HEK293 (cell line): ENCODE data around the gene RNU1-1.
"Not testable (repeated sequence)": the region's sequence is repeated elsewhere in the genome, so short reads cannot be mapped to it uniquely, and the experiment has no call there.

Experiments
- CTCF ChIA-PET: fragments of 350-600 bp; formaldehyde crosslinking; extraction: SDS; loops from one replicate; lab custom pipeline; 2021; ENCODE audit warnings: antibody characterized with exemption; lab: Yijun Ruan, JAX
- POLR2A ChIA-PET: fragments of 300-600 bp; formaldehyde crosslinking; extraction: SDS; loops from one replicate; lab custom pipeline; 2020; ENCODE audit warnings: antibody characterized with exemption, inconsistent platforms; lab: Yijun Ruan, JAX
- H3K27ac ChIP-seq: fragments of 200-500 bp; sonication (Bioruptor generic); 2 replicates; pipeline ENCODE4 v1.5.1; 2014; ENCODE audit warnings: low read depth, low read length, control low read depth, inconsistent platforms; ENCODE audit errors: extremely low read depth
- H3K36me3 ChIP-seq, 2 experiments: fragments of 200-500 bp in 1 of 2; sonication (Bioruptor generic) in 1 of 2; 1 replicate in 1 of 2; 2 replicates in 1 of 2; pipeline ENCODE4 v1.5.1; 2014 to 2017; ENCODE audit warnings: inconsistent platforms in 2 of 2, low read length in 2 of 2; ENCODE audit not compliant: control insufficient read depth in 2 of 2, insufficient read depth in 1 of 2
- H3K4me1 ChIP-seq: fragments of 200-500 bp; sonication (Bioruptor generic); 2 replicates; pipeline ENCODE4 v1.5.1; 2014; ENCODE audit warnings: mild to moderate bottlenecking, low read length, inconsistent platforms; ENCODE audit not compliant: control insufficient read depth, insufficient read depth
- H3K4me3 ChIP-seq: 2 replicates; pipeline ENCODE4 v1.5.1; 2011; ENCODE audit warnings: low read depth, mild to moderate bottlenecking, control low read depth, low read length, moderate library complexity
- H3K9me3 ChIP-seq: fragments of 200-500 bp; sonication (Bioruptor generic); 2 replicates; pipeline ENCODE4 v1.5.1; 2014; ENCODE audit warnings: low read depth, low read length, inconsistent platforms; ENCODE audit not compliant: control insufficient read depth, insufficient read depth
- BCL11A ChIP-seq: fragments of 450-650 bp; formaldehyde crosslinking; IDR thresholded peaks from 2 replicates; pipeline ENCODE4 v1.5.1; 2016; ENCODE audit warnings: low read depth, missing biosample characterization, missing genetic modification characterization
- BCL6B ChIP-seq: fragments of 450-650 bp; formaldehyde crosslinking; IDR thresholded peaks from 2 replicates; pipeline ENCODE4 v1.5.1; 2017; ENCODE audit warnings: missing biosample characterization, missing genetic modification characterization
- GLIS2 ChIP-seq: fragments of 450-650 bp; formaldehyde crosslinking; IDR thresholded peaks from 2 replicates; pipeline ENCODE4 v1.5.1; 2016; ENCODE audit warnings: missing biosample characterization, missing genetic modification characterization
- HOXC10 ChIP-seq: sonication (generic); formaldehyde crosslinking; IDR thresholded peaks from 2 replicates; pipeline ENCODE4 v1.8.1; 2023; ENCODE audit warnings: mild to moderate bottlenecking, missing genetic modification reagents
- MYNN ChIP-seq: fragments of 450-650 bp; formaldehyde crosslinking; IDR thresholded peaks from 2 replicates; pipeline ENCODE4 v1.5.1; 2016; ENCODE audit warnings: missing biosample characterization, missing genetic modification characterization, borderline replicate concordance
- PRDM2 ChIP-seq: fragments of 450-650 bp; formaldehyde crosslinking; IDR thresholded peaks from 2 replicates; pipeline ENCODE4 v1.5.1; 2016; ENCODE audit warnings: missing biosample characterization, missing genetic modification characterization, borderline replicate concordance
- PRDM6 ChIP-seq: fragments of 450-650 bp; formaldehyde crosslinking; IDR thresholded peaks from 2 replicates; pipeline ENCODE4 v1.5.1; 2017; ENCODE audit warnings: missing biosample characterization, missing genetic modification characterization
- SP7 ChIP-seq: fragments of 450-650 bp; formaldehyde crosslinking; IDR thresholded peaks from 2 replicates; pipeline ENCODE4 v1.5.1; 2016; ENCODE audit warnings: missing biosample characterization, missing genetic modification characterization
- ZBTB7A ChIP-seq: fragments of 450-650 bp; formaldehyde crosslinking; IDR thresholded peaks from 2 replicates; pipeline ENCODE4 v1.5.1; 2016; ENCODE audit warnings: low read depth, missing biosample characterization, missing genetic modification characterization
- ZNF114 ChIP-seq: fragments of 450-650 bp; formaldehyde crosslinking; IDR thresholded peaks from 2 replicates; pipeline ENCODE4 v1.5.0; 2017; ENCODE audit warnings: missing biosample characterization, missing genetic modification characterization
- ZNF138 ChIP-seq: fragments of 450-650 bp; formaldehyde crosslinking; IDR thresholded peaks from 2 replicates; pipeline ENCODE4 v1.5.1; 2016; ENCODE audit warnings: missing biosample characterization, missing genetic modification characterization, borderline replicate concordance
- ZNF394 ChIP-seq: fragments of 450-650 bp; formaldehyde crosslinking; IDR thresholded peaks from 2 replicates; pipeline ENCODE4 v1.5.1; 2016; ENCODE audit warnings: missing biosample characterization, missing genetic modification characterization, mild to moderate bottlenecking, moderate library complexity, borderline replicate concordance
- ZNF416 ChIP-seq: fragments of 450-650 bp; formaldehyde crosslinking; IDR thresholded peaks from 2 replicates; pipeline ENCODE4 v1.5.1; 2016; ENCODE audit warnings: missing biosample characterization, missing genetic modification characterization
- ZNF548 ChIP-seq: fragments of 450-650 bp; formaldehyde crosslinking; IDR thresholded peaks from 2 replicates; pipeline ENCODE4 v1.5.1; 2016; ENCODE audit warnings: missing biosample characterization, missing genetic modification characterization
- ZNF549 ChIP-seq: fragments of 450-650 bp; IDR thresholded peaks from 2 replicates; pipeline ENCODE4 v1.5.1; 2018; ENCODE audit warnings: missing biosample characterization, missing genetic modification characterization, mild to moderate bottlenecking, inconsistent platforms, moderate library complexity
- ZNF560 ChIP-seq: fragments of 450-650 bp; formaldehyde crosslinking; IDR thresholded peaks from 2 replicates; pipeline ENCODE4 v1.5.1; 2017; ENCODE audit warnings: missing biosample characterization, missing genetic modification characterization, borderline replicate concordance
- ZNF624 ChIP-seq: fragments of 450-650 bp; formaldehyde crosslinking; IDR thresholded peaks from 2 replicates; pipeline ENCODE4 v1.5.1; 2017; ENCODE audit warnings: missing biosample characterization, missing genetic modification characterization
- ZNF658 ChIP-seq: fragments of 450-650 bp; formaldehyde crosslinking; IDR thresholded peaks from 2 replicates; pipeline ENCODE4; 2016; ENCODE audit warnings: missing biosample characterization, missing genetic modification characterization
- ZNF768 ChIP-seq: fragments of 450-650 bp; formaldehyde crosslinking; IDR thresholded peaks from 2 replicates; pipeline ENCODE4 v1.5.1; 2018; ENCODE audit warnings: missing biosample characterization, mild to moderate bottlenecking, missing genetic modification characterization

Gene RNU1-1

GRCh38 chr1:16486316-16486715 is 27.8 kb downstream of the RNU1-1 start:
- H3K36me3 ChIP-seq = peaks cover 3 to 91% of the 10 kb centered on the region in 2 experiments; a peak in 2 of 3 replicates
- POLR2A ChIA-PET = not testable (repeated sequence)

DNA sequence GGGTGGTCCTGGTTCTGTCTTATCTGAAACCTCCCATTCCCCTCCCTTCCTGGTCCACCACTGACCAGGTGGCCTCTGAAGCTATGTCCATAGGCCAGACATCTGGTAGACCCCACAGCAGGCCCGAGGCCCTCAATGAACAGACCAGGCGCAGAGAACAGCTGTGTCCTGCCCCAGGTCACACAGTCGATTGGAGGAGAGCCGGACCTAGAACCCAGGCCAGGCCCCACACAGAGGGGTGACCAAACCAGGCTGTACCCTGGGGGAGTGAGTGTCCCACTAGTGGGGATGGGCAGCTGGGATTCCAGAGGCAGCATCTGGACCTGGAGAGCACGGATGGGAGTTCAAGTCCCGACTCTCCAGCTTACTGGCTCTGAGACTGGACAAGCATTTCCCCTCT is 29.2 kb downstream of the RNU1-1 start:
- no peaks in the 10 kb centered on the region for H3K4me1 ChIP-seq

More at GRCh38 chr1:16486316-16486715, 27.8 kb downstream of the RNU1-1 start:
- H3K4me3 ChIP-seq, H3K9me3 ChIP-seq: not testable (repeated sequence)
- TF ChIP-seq ZNF394 = peak; percentile 33; the same call in 1 of the 2 replicates
- TF ChIP-seq, all 188 proteins: peak for 1; not testable (repeated sequence) for 187
- CTCF ChIA-PET = interaction anchor here (0.7 kb wide), 1 partner anchor 1107 kb away, joined by 3 read pairs; no protein-coding TSS in a partner anchor
- not testable (repeated sequence) for H3K27ac ChIP-seq, H3K4me1 ChIP-seq

DNA sequence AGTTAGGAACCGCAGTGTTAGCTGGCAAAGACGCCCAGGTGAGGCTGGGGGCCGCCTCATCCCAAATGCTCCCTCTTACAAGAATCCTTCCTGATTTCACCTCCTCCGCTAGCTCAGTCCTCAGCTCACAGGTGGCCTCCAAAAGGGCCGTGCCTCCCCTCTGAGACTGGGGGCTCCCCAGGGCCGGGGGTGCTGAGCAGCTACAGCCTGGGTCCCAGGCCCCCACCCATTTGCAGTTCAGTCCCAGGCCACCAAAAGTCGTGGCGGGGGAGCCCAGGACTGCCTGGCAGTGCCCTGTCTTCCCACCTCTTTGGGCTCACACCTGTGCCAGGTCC is 29.6 kb downstream of the RNU1-1 start:
- POLR2A ChIA-PET = no interaction called here
- H3K27ac ChIP-seq = no peak overlapping the region
- peaks cover 16 to 92% of the 10 kb centered on the region in 2 experiments; a peak in 2 of 3 replicates for H3K36me3 ChIP-seq
- no peak overlapping the region for H3K4me3 ChIP-seq
- no peaks in the 10 kb centered on the region for H3K9me3 ChIP-seq
- CTCF ChIA-PET = no interaction called here
- no peaks in the 10 kb centered on the region for H3K4me1 ChIP-seq
- TF ChIP-seq ZNF549 (tag by site-specific recombination) (no peak), PRDM6 (tag by site-specific recombination) (no peak), GLIS2 (tag by site-specific recombination) (no peak), ZNF624 (no peak), BCL11A (tag by site-specific recombination) (no peak), MYNN (tag by site-specific recombination) (no peak), ZNF548 (tag by site-specific recombination) (no peak), HOXC10 (no peak), ZNF114 (tag by site-specific recombination) (no peak), ZBTB7A (tag by site-specific recombination) (no peak), ZNF560 (no peak)

More for the DNA sequence above, 29.2 kb downstream of the RNU1-1 start:
- no peak for TF ChIP-seq SP7 (tag by site-specific recombination)
- no peak for TF ChIP-seq ZNF768 (tag by site-specific recombination)
- no peak for TF ChIP-seq ZNF658 (tag by site-specific recombination)
- TF ChIP-seq ZNF138 = no peak
- no peak for TF ChIP-seq ZNF416 (tag by site-specific recombination)
- no peak for TF ChIP-seq BCL6B (tag by site-specific recombination)
- no peak for TF ChIP-seq PRDM2 (tag by site-specific recombination)
- ChIA-PET POLR2A (no interaction called here), CTCF (no interaction called here)
- Histone ChIP-seq H3K4me3 (no peak overlapping the region), H3K27ac (no peak overlapping the region), H3K9me3 (no peaks in the 10 kb centered on the region), H3K36me3 (peaks cover 12 to 92% of the 10 kb centered on the region in 2 experiments; a peak in 2 of 3 replicates)
